HG03565 (cell line): ENCODE measurements around the gene FAM131A.

Source experiments
- ATAC-seq: cut with Tn5 transposase; IDR thresholded peaks from one replicate; pipeline ENCODE4 v1.9.1; 2021; ENCODE audit warnings: mild to moderate bottlenecking, moderate library complexity; ENCODE audit not compliant: unreplicated experiment

FAM131A gene

DNA sequence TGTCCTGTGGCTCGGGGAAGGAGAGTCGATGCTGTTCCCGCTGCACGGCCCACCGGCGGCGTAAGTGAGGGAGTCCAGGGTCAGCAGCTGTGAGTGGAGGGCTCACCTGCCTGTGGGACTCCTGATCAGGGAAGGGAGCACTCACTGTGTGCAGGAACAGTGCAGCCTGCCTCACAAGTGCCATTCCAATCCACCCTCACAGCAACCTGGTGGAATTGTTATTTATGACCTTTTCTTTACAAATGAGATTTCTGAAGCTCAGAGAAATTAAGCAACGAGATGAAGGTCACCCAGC lies 51.5 kb downstream of the FAM131A start:
- no peak for ATAC-seq

DNA sequence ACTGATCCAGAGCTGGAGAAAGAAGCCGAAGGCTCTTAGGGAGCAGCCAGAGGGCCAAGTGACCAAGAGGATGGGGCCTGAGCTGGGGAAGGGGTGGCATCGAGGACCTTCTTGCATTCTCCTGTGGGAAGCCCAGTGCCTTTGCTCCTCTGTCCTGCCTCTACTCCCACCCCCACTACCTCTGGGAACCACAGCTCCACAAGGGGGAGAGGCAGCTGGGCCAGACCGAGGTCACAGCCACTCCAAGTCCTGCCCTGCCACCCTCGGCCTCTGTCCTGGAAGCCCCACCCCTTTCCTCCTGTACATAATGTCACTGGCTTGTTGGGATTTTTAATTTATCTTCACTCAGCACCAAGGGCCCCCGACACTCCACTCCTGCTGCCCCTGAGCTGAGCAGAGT lies 52.0 kb downstream of the FAM131A start:
- ATAC-seq = no peak

DNA sequence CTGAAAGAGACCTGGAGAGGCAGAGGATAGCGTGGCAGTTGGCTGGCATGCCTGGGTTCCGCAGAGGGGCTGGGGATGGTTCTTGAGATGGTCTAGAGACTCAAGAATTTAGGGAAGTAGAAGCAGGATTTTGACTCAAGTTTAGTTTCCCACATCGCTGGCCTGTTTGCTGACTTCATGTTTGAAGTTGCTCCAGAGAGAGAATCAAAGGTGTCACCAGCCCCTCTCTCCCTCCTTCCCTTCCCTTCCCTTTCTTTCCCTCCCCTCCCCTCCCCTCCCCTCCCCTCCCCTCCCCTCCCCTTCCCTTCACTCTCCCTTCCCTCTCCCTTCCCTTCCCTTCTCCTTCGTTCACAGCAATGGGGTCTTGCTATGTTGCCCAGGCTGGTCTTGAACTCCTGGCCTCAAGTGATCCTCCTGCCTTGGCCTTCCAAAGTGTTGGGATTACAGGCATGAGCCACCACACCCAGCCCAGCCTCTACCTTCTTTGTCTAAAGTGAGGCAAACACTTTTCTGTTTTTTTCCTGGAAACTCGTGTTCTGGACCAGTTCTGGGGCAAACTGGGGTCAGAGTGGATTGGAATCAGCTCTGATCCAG lies 52.6 kb downstream of the FAM131A start:
- ATAC-seq = no peak

DNA sequence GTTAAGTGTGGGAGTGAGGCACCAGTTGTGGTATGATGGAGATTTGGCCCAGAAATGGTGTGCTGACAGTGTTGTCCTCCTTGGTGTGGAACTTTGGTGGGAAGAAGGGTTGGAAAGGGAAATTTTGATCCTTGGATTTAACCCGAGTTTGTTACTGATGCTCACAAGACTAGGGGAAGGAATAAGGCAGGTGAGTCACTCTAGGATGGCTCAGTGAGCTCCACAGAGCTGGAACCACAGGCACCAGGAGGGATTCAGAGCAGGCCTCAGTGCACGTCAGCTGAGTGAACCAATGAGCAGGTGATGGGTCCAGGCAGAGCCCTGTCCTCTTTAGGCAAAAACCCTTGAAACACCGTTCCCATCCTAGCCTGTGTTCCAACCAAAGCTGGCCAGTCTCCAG lies 53.9 kb downstream of the FAM131A start:
- ATAC-seq = no peak

DNA sequence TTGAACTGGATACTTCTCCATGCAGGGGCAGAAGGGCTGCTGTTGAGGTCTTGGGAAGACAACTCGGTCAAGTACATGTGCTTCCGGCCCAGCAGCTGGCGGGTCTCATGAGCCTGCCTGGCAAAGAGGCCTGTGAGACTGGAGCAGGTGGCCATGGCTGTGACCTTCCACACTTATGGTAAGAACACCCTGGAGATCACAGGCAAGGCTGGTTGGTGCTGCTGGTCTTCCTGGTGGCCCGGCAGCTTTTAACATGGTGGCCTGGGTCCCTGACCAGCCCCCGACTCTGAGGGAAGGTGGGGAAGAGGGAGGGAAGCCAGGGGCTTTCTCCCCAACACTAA lies 57.9 kb downstream of the FAM131A start:
- ATAC-seq = no peak
